Natural killer cell (primary cell): ENCODE measurements around the gene CCDC27. TPM values are rescaled to one million over a fixed set of nuclear protein-coding genes. Genes with fewer than 3 reads are reported as not detected.

Experiments used
- ATAC-seq, 3 donors: fragments of 150-1000 bp in 2 of 3; fragments of 200-7000 bp in 1 of 3; cut with Tn5 transposase; 1 replicate in 1 of 3; 2 replicates in 2 of 3; pipeline ENCODE4 v1.10.0; 2021; ENCODE audit warnings: mild to moderate bottlenecking in 2 of 3, moderate library complexity in 2 of 3
- DNase-seq, 2 donors: peaks; one replicate each; pipeline versions ENCODE4 v3.0.0 to v3.0.0-alpha.2; 2013 to 2021; ENCODE audit warnings: mixed read lengths in 1 of 2
- H3K27ac ChIP-seq: one replicate; pipeline ENCODE4 v1.5.1; 2013; ENCODE audit warnings: mild to moderate bottlenecking, low read length
- H3K27me3 ChIP-seq: one replicate; pipeline ENCODE4 v1.6.1; 2013; ENCODE audit warnings: low read length; ENCODE audit not compliant: control insufficient read depth, insufficient read depth
- H3K36me3 ChIP-seq: one replicate; pipeline ENCODE4 v1.6.1; 2013; ENCODE audit warnings: low read length; ENCODE audit not compliant: control insufficient read depth, insufficient read depth
- H3K4me1 ChIP-seq: one replicate; pipeline ENCODE4 v1.6.1; 2013; ENCODE audit warnings: low read length; ENCODE audit not compliant: control insufficient read depth, insufficient read depth
- H3K4me3 ChIP-seq: one replicate; pipeline ENCODE4 v1.5.1; 2013; ENCODE audit warnings: low read length
- H3K9me3 ChIP-seq: one replicate; pipeline ENCODE4 v1.6.1; 2013; ENCODE audit warnings: low read length; ENCODE audit not compliant: control insufficient read depth, insufficient read depth
- H3K27ac Mint-ChIP-seq, 2 donors: one replicate each; pipeline ENCODE4 v1.8.0; 2022; ENCODE audit warnings: mild to moderate bottlenecking in 2 of 2, mixed read lengths in 2 of 2, moderate library complexity in 1 of 2
- H3K27me3 Mint-ChIP-seq, 2 donors: one replicate each; pipeline ENCODE4 v1.8.0; 2022; ENCODE audit warnings: low read depth in 2 of 2, mixed read lengths in 2 of 2
- H3K36me3 Mint-ChIP-seq: one replicate; pipeline ENCODE4 v1.8.0; 2022; ENCODE audit warnings: mixed read lengths
- H3K4me1 Mint-ChIP-seq, 2 donors: one replicate each; pipeline ENCODE4 v1.8.0; 2022; ENCODE audit warnings: mixed read lengths in 2 of 2
- H3K4me3 Mint-ChIP-seq: one replicate; pipeline ENCODE4 v1.8.0; 2022; ENCODE audit warnings: mild to moderate bottlenecking, moderate library complexity, mixed read lengths
- H3K9me3 Mint-ChIP-seq, 2 donors: one replicate each; pipeline ENCODE4 v1.8.0; 2022; ENCODE audit warnings: mixed read lengths in 2 of 2
- CTCF ChIP-seq: fragments of 200-600 bp; IDR thresholded peaks from one replicate; pipeline ENCODE4 v1.8.0; 2022; ENCODE audit warnings: antibody characterized with exemption
- WGBS: methylation state at CpG from one replicate; pipeline ENCODE4 v1.1.7; 2013; ENCODE audit warnings: missing lambda C conversion rate; ENCODE audit not compliant: insufficient coverage; 5-methylcytosine and 5-hydroxymethylcytosine counted together
- intact Hi-C: fragments of 100-400 bp; cut with micrococcal nuclease; formaldehyde crosslinking; loops from one replicate; pipeline ENCODE4 v1.14.2; 2022
- total RNA-seq, 4 donors: library from RNA; stranded (reverse); fragments of 120-200 nt in 1 of 4; gene quantifications; one replicate each; pipeline versions ENCODE4 v1.2.3 to v1.2.4, GENCODE V29; 2013 to 2022

The CCDC27 gene
- total RNA-seq, 3 donors from 2014 or later (not counting 1 experiment from before 2014, with no cell fraction given): not detected

- TF ChIP-seq CTCF: no peak
- WGBS: 89% methylated on average over 34 of the region's 34 CpGs
- H3K9me3 ChIP-seq: no peaks in the 10 kb centered on the region
- no peaks in the 10 kb centered on the region for H3K27me3 ChIP-seq
- Mint-ChIP-seq H3K27ac (no peak overlapping the region), H3K9me3 (no peaks in the 10 kb centered on the region), H3K4me1 (peaks cover 5 to 40% of the 10 kb centered on the region in 2 donors), H3K4me3 (no peak overlapping the region), H3K27me3 (no peaks in the 10 kb centered on the region), H3K36me3 (no peaks in the 10 kb centered on the region)
- H3K36me3 ChIP-seq: peaks cover 29% of the 10 kb centered on the region
- ATAC-seq: no peak
- no peak overlapping the region for H3K4me3 ChIP-seq
- intact Hi-C loops: no loop called here
- H3K27ac ChIP-seq: no peak overlapping the region
- peaks cover 46% of the 10 kb centered on the region for H3K4me1 ChIP-seq
- no peak for DNase-seq
These were observed 37.4 kb downstream of the CCDC27 start for GRCh38 chr1:3789421-3790300.

GRCh38 chr1:3790500-3790923 lies 38.3 kb downstream of the CCDC27 start:
- intact Hi-C loops: no loop called here
- H3K27ac ChIP-seq: no peak overlapping the region
- Mint-ChIP-seq H3K4me3 (no peak overlapping the region), H3K27ac (no peak overlapping the region), H3K36me3 (no peaks in the 10 kb centered on the region), H3K4me1 (peaks cover 10 to 45% of the 10 kb centered on the region in 2 donors), H3K27me3 (no peaks in the 10 kb centered on the region), H3K9me3 (no peaks in the 10 kb centered on the region)
- no peak overlapping the region for H3K4me3 ChIP-seq
- no peaks in the 10 kb centered on the region for H3K9me3 ChIP-seq
- DNase-seq (no peak), ATAC-seq (no peak)
- no peak for TF ChIP-seq CTCF
- no peaks in the 10 kb centered on the region for H3K27me3 ChIP-seq
- H3K36me3 ChIP-seq: peaks cover 22% of the 10 kb centered on the region
- WGBS: 94% methylated on average over 12 of the region's 12 CpGs
- H3K4me1 ChIP-seq: peaks cover 54% of the 10 kb centered on the region

GRCh38 chr1:3790952-3791351 lies 38.7 kb downstream of the CCDC27 start:
- H3K27ac Mint-ChIP-seq: no peak overlapping the region
- no peaks in the 10 kb centered on the region for H3K9me3 Mint-ChIP-seq
- WGBS: 95% methylated on average over 18 of the region's 18 CpGs
- peaks cover 57% of the 10 kb centered on the region for H3K4me1 ChIP-seq
- H3K4me3 Mint-ChIP-seq: no peak overlapping the region
- no peak overlapping the region for H3K4me3 ChIP-seq
- ATAC-seq (no peak), DNase-seq (no peak)
- no peaks in the 10 kb centered on the region for H3K27me3 Mint-ChIP-seq
- H3K27ac ChIP-seq: no peak overlapping the region
- no peaks in the 10 kb centered on the region for H3K27me3 ChIP-seq
- peaks cover 19% of the 10 kb centered on the region for H3K36me3 ChIP-seq
- peaks cover 11 to 46% of the 10 kb centered on the region in 2 donors for H3K4me1 Mint-ChIP-seq
- intact Hi-C loops: no loop called here
- H3K9me3 ChIP-seq: no peaks in the 10 kb centered on the region
- no peak for TF ChIP-seq CTCF
- no peaks in the 10 kb centered on the region for H3K36me3 Mint-ChIP-seq
